HCT116 (cell line): Measurements from ENCODE around the gene RSPH9. TPM values are rescaled to one million over a fixed set of nuclear protein-coding genes. Genes with fewer than 3 reads are reported as not detected.

Experiments
- ATAC-seq: fragments of 200-7000 bp; cut with Tn5 transposase; 2 replicates; pipeline ENCODE4 v1.9.1; 2020; ENCODE audit warnings: mild to moderate bottlenecking, moderate library complexity
- BruUV-seq: library from RNA; stranded (reverse); fragments of 400-500 nt; replicated peaks from 2 replicates; lab custom pipeline; 2021; lab: Mats Ljungman, UMichigan
- CTCF ChIA-PET: fragments of 300-600 bp; sonication (Branson Sonifier 250); formaldehyde crosslinking; loops from one replicate; lab custom pipeline; 2021; ENCODE audit warnings: antibody characterized with exemption; lab: Charles Lee
- POLR2A ChIA-PET: fragments of 300-600, 350-600 bp; sonication (Branson Sonifier 250); formaldehyde crosslinking; loops from one replicate; lab custom pipeline; 2021; ENCODE audit warnings: antibody characterized with exemption; lab: Charles Lee
- RAD21 ChIA-PET, 2 experiments: fragments of 300-600 bp; sonication (Branson Sonifier 250); formaldehyde crosslinking; loops; one replicate each; lab custom pipeline; 2023; ENCODE audit warnings: low total read pairs in 2 of 2; ENCODE audit not compliant: uncharacterized antibody in 2 of 2, unreplicated experiment in 2 of 2, low non-redundant PET in 1 of 2; lab: Charles Lee
- DNase-seq: peaks from one replicate; pipeline ENCODE4 v3.0.0-alpha.2; 2010; ENCODE audit warnings: low read depth, low spot score
- H2AFZ ChIP-seq: fragments of 200-600 bp; shearing (Covaris generic), sonication (generic); 2 replicates; pipeline ENCODE4 v1.6.1; 2017; ENCODE audit warnings: low read depth, mixed run types, mixed read lengths, antibody characterized with exemption, low read length; ENCODE audit not compliant: poor library complexity, severe bottlenecking
- H3K27ac ChIP-seq: 2 replicates; pipeline ENCODE4 v1.5.1; 2012; ENCODE audit warnings: low read depth, low read length
- H3K27me3 ChIP-seq: fragments of 200-600 bp; sonication (generic); 2 replicates; pipeline ENCODE4 v1.6.1; 2016; ENCODE audit warnings: mixed run types, low read length, mixed read lengths; ENCODE audit not compliant: insufficient read depth
- H3K36me3 ChIP-seq, 2 experiments: fragments of 200-500 bp in 1 of 2; fragments of 200-600 bp in 1 of 2; sonication (Bioruptor generic) in 1 of 2; sonication (generic) in 1 of 2; 2 replicates each; pipeline versions ENCODE4 v1.5.1 to v1.6.1; 2014 to 2016; ENCODE audit warnings: low read length in 2 of 2, inconsistent platforms in 1 of 2, mixed read lengths in 1 of 2, mixed run types in 1 of 2; ENCODE audit not compliant: insufficient read depth in 2 of 2, control insufficient read depth in 1 of 2
- H3K4me1 ChIP-seq, 2 experiments: fragments of 200-600 bp in 1 of 2; sonication (generic) in 1 of 2; 2 replicates each; pipeline versions ENCODE4 v1.5.1 to v1.6.1; 2012 to 2017; ENCODE audit warnings: low read length in 2 of 2, inconsistent platforms in 1 of 2, mild to moderate bottlenecking in 1 of 2, mixed read lengths in 1 of 2, mixed run types in 1 of 2, moderate library complexity in 1 of 2; ENCODE audit not compliant: insufficient read depth in 2 of 2, control insufficient read depth in 1 of 2
- H3K4me2 ChIP-seq: fragments of 200-600 bp; sonication (generic); 2 replicates; pipeline ENCODE4 v1.6.1; 2017; ENCODE audit warnings: mixed run types, low read length, mixed read lengths
- H3K4me3 ChIP-seq, 2 experiments: fragments of 200-600 bp in 1 of 2; sonication (generic) in 1 of 2; replicated peaks in 1 of 2; 2 replicates each; pipeline ENCODE4 v1.5.1; 2011 to 2016; ENCODE audit warnings: low read length in 2 of 2, control low read depth in 1 of 2, low read depth in 1 of 2, mild to moderate bottlenecking in 1 of 2, mixed read lengths in 1 of 2, mixed run types in 1 of 2
- H3K79me2 ChIP-seq: fragments of 200-600 bp; sonication (generic); 2 replicates; pipeline ENCODE4 v1.6.1; 2017; ENCODE audit warnings: mild to moderate bottlenecking, mixed run types, low read length, moderate library complexity, mixed read lengths; ENCODE audit not compliant: insufficient read depth
- H3K9ac ChIP-seq: fragments of 200-600 bp; sonication (generic); 2 replicates; pipeline ENCODE4 v1.6.1; 2016; ENCODE audit warnings: low read length, mixed read lengths
- H3K9me2 ChIP-seq: fragments of 200-600 bp; sonication (generic), shearing (Covaris generic); 2 replicates; pipeline ENCODE4 v1.6.1; 2017; ENCODE audit warnings: mixed run types, mild to moderate bottlenecking, moderate library complexity; ENCODE audit not compliant: insufficient read depth
- H3K9me3 ChIP-seq, 2 experiments: fragments of 200-500 bp in 1 of 2; fragments of 200-600 bp in 1 of 2; sonication (Bioruptor generic) in 1 of 2; sonication (generic) in 1 of 2; 2 replicates each; pipeline ENCODE4 v1.6.1; 2014 to 2017; ENCODE audit warnings: low read length in 2 of 2, mixed read lengths in 2 of 2, inconsistent platforms in 1 of 2, low read depth in 1 of 2, mild to moderate bottlenecking in 1 of 2, mixed run types in 1 of 2, moderate library complexity in 1 of 2; ENCODE audit not compliant: control insufficient read depth in 1 of 2, insufficient read depth in 1 of 2
- H4K20me1 ChIP-seq: fragments of 200-600 bp; sonication (generic), shearing (Covaris generic); 2 replicates; pipeline ENCODE4 v1.6.1; 2017; ENCODE audit warnings: mixed run types, mild to moderate bottlenecking, moderate library complexity; ENCODE audit not compliant: insufficient read depth
- CBX3 ChIP-seq: IDR thresholded peaks from 2 replicates; pipeline ENCODE4 v1.6.1; 2012; ENCODE audit warnings: low read depth
- CEBPB ChIP-seq: IDR thresholded peaks from 2 replicates; pipeline ENCODE4 v1.6.1; 2012; ENCODE audit warnings: low read depth
- EZH2 ChIP-seq: fragments of 200-600 bp; sonication (generic); IDR thresholded peaks from 2 replicates; pipeline ENCODE4 v1.6.1; 2017; ENCODE audit warnings: antibody characterized with exemption, mixed run types
- EZH2phosphoT487 ChIP-seq: fragments of 200-600 bp; IDR thresholded peaks from 2 replicates; pipeline ENCODE4 v1.6.1; 2018; ENCODE audit warnings: antibody characterized with exemption, borderline replicate concordance
- FOSL1 ChIP-seq: IDR thresholded peaks from 2 replicates; pipeline ENCODE4 v1.6.1; 2012; ENCODE audit warnings: low read depth
- JUND ChIP-seq: IDR thresholded peaks from 2 replicates; pipeline ENCODE4 v1.6.1; 2012
- POLR2A ChIP-seq: IDR thresholded peaks from 2 replicates; pipeline ENCODE4 v1.7.0; 2011; ENCODE audit warnings: borderline replicate concordance; ENCODE audit not compliant: insufficient read depth, insufficient read length; ENCODE audit errors: extremely low read depth
- POLR2AphosphoS5 ChIP-seq: IDR thresholded peaks from 2 replicates; pipeline ENCODE4 v1.6.1; 2011; ENCODE audit warnings: mild to moderate bottlenecking, low read depth, low read length, moderate library complexity
- RAD21 ChIP-seq: IDR thresholded peaks from 2 replicates; pipeline ENCODE4 v1.6.1; 2012; ENCODE audit warnings: low read depth, mild to moderate bottlenecking
- SIN3A ChIP-seq: IDR thresholded peaks from 2 replicates; pipeline ENCODE4 v1.6.1; 2012; ENCODE audit warnings: low read depth
- SP1 ChIP-seq: IDR thresholded peaks from 2 replicates; pipeline ENCODE4 v1.6.1; 2012; ENCODE audit warnings: low read depth
- SRF ChIP-seq: IDR thresholded peaks from 2 replicates; pipeline ENCODE4 v1.6.1; 2012; ENCODE audit warnings: low read depth
- TCF7L2 ChIP-seq: IDR thresholded peaks from 2 replicates; pipeline ENCODE4 v1.7.0; 2011; ENCODE audit warnings: borderline replicate concordance, inconsistent platforms; ENCODE audit not compliant: insufficient read depth, insufficient read length; ENCODE audit errors: extremely low read depth
- ZFX ChIP-seq: fragments of 450-650 bp; IDR thresholded peaks from 2 replicates; pipeline ENCODE4 v1.6.1; 2017
- ZNF274 ChIP-seq: fragments of 200-500 bp; sonication (Bioruptor generic); IDR thresholded peaks from 2 replicates; pipeline ENCODE4 v1.6.1; 2014; ENCODE audit warnings: mild to moderate bottlenecking, low read depth, low read length, inconsistent platforms
- intact Hi-C: fragments of 100-400 bp; cut with micrococcal nuclease; formaldehyde crosslinking; loops from 2 replicates; pipeline ENCODE4 v1.10.0; 2022
- total RNA-seq: library from RNA; stranded (reverse); gene quantifications from one replicate; pipeline ENCODE4 v1.2.1, GENCODE V29; 2021; ENCODE audit not compliant: unreplicated experiment
- TF ChIP-seq, protein P1 (sequence below): IDR thresholded peaks from 2 replicates; pipeline ENCODE4 v1.6.1; 2012
- TF ChIP-seq, protein P2 (sequence below): IDR thresholded peaks from 2 replicates; pipeline ENCODE4 v1.6.1; 2012; ENCODE audit warnings: low read depth
- TF ChIP-seq, protein P3 (sequence below): IDR thresholded peaks from 2 replicates; pipeline ENCODE4 v1.6.1; 2012
- TF ChIP-seq, protein P4 (sequence below): IDR thresholded peaks from 2 replicates; pipeline ENCODE4 v1.6.1; 2011; ENCODE audit warnings: mild to moderate bottlenecking, low read length, moderate library complexity; ENCODE audit not compliant: insufficient replicate concordance; ENCODE audit errors: extremely low read depth
- TF ChIP-seq, protein P5 (sequence below), 3 experiments: fragments of 200-600 bp in 1 of 3; sonication (generic) in 1 of 3; IDR thresholded peaks in 2 of 3; conservative IDR thresholded peaks in 1 of 3; 2 replicates each; pipeline ENCODE4 v1.5.1; 2012 to 2017; ENCODE audit warnings: low read depth in 2 of 3, low read length in 2 of 3, antibody characterized with exemption in 1 of 3, borderline replicate concordance in 1 of 3, control low read depth in 1 of 3, mild to moderate bottlenecking in 1 of 3, mixed read lengths in 1 of 3, mixed run types in 1 of 3, moderate library complexity in 1 of 3; ENCODE audit not compliant: insufficient read depth in 1 of 3

RSPH9 gene
- total RNA-seq, 1 experiment from 2014 or later = not detected

DNA sequence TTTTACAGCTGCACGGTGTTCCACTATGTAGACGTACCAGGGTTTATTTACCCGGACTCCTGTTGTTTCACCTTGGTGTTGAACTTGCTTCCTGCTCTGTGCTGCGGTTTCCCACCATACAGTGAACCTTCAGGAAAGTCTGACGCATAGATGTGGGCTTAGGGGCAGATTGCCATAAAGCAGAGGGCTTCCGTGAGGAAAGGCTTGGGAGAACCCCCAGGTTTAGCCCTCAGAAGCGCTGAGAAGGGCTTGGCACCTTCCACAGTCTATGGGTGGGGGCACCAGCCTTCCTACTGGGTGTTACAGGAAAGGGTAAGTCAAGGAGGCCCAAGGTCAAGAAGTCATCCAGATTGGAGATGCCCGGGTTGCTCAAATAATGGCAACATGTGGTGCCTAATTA is 62.0 kb downstream of the RSPH9 start:
- intact Hi-C loops = no loop called here
- Histone ChIP-seq H3K27ac (no peak overlapping the region), H3K9me3 (no peaks in the 10 kb centered on the region), H3K4me1 (peaks cover 18 to 24% of the 10 kb centered on the region in 2 experiments), H3K4me2 (no peak overlapping the region), H3K27me3 (no peaks in the 10 kb centered on the region), H4K20me1 (no peaks in the 10 kb centered on the region), H3K36me3 (no peaks in the 10 kb centered on the region), H3K9ac (no peak overlapping the region), H2AFZ (no peak overlapping the region), H3K9me2 (no peaks in the 10 kb centered on the region), H3K4me3 (no peak overlapping the region), H3K79me2 (no peaks in the 10 kb centered on the region)
- ATAC-seq = no peak
- TF ChIP-seq, protein P1, sequence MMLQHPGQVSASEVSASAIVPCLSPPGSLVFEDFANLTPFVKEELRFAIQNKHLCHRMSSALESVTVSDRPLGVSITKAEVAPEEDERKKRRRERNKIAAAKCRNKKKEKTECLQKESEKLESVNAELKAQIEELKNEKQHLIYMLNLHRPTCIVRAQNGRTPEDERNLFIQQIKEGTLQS = no peak
- TF ChIP-seq CBX3 (no peak), FOSL1 (no peak), SP1 (no peak), POLR2AphosphoS5 (no peak), RAD21 (no peak), TCF7L2 (no peak), ZFX (no peak), SRF (no peak), CEBPB (no peak), POLR2A (no peak), SIN3A (no peak), JUND (no peak), EZH2 (no peak), ZNF274 (no peak), EZH2phosphoT487 (no peak)
- TF ChIP-seq, protein P2, sequence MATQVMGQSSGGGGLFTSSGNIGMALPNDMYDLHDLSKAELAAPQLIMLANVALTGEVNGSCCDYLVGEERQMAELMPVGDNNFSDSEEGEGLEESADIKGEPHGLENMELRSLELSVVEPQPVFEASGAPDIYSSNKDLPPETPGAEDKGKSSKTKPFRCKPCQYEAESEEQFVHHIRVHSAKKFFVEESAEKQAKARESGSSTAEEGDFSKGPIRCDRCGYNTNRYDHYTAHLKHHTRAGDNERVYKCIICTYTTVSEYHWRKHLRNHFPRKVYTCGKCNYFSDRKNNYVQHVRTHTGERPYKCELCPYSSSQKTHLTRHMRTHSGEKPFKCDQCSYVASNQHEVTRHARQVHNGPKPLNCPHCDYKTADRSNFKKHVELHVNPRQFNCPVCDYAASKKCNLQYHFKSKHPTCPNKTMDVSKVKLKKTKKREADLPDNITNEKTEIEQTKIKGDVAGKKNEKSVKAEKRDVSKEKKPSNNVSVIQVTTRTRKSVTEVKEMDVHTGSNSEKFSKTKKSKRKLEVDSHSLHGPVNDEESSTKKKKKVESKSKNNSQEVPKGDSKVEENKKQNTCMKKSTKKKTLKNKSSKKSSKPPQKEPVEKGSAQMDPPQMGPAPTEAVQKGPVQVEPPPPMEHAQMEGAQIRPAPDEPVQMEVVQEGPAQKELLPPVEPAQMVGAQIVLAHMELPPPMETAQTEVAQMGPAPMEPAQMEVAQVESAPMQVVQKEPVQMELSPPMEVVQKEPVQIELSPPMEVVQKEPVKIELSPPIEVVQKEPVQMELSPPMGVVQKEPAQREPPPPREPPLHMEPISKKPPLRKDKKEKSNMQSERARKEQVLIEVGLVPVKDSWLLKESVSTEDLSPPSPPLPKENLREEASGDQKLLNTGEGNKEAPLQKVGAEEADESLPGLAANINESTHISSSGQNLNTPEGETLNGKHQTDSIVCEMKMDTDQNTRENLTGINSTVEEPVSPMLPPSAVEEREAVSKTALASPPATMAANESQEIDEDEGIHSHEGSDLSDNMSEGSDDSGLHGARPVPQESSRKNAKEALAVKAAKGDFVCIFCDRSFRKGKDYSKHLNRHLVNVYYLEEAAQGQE = no peak
- TF ChIP-seq, protein P3, sequence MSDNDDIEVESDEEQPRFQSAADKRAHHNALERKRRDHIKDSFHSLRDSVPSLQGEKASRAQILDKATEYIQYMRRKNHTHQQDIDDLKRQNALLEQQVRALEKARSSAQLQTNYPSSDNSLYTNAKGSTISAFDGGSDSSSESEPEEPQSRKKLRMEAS = no peak
- TF ChIP-seq, protein P4, sequence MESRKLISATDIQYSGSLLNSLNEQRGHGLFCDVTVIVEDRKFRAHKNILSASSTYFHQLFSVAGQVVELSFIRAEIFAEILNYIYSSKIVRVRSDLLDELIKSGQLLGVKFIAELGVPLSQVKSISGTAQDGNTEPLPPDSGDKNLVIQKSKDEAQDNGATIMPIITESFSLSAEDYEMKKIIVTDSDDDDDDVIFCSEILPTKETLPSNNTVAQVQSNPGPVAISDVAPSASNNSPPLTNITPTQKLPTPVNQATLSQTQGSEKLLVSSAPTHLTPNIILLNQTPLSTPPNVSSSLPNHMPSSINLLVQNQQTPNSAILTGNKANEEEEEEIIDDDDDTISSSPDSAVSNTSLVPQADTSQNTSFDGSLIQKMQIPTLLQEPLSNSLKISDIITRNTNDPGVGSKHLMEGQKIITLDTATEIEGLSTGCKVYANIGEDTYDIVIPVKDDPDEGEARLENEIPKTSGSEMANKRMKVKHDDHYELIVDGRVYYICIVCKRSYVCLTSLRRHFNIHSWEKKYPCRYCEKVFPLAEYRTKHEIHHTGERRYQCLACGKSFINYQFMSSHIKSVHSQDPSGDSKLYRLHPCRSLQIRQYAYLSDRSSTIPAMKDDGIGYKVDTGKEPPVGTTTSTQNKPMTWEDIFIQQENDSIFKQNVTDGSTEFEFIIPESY = no peak
- TF ChIP-seq, protein P5, sequence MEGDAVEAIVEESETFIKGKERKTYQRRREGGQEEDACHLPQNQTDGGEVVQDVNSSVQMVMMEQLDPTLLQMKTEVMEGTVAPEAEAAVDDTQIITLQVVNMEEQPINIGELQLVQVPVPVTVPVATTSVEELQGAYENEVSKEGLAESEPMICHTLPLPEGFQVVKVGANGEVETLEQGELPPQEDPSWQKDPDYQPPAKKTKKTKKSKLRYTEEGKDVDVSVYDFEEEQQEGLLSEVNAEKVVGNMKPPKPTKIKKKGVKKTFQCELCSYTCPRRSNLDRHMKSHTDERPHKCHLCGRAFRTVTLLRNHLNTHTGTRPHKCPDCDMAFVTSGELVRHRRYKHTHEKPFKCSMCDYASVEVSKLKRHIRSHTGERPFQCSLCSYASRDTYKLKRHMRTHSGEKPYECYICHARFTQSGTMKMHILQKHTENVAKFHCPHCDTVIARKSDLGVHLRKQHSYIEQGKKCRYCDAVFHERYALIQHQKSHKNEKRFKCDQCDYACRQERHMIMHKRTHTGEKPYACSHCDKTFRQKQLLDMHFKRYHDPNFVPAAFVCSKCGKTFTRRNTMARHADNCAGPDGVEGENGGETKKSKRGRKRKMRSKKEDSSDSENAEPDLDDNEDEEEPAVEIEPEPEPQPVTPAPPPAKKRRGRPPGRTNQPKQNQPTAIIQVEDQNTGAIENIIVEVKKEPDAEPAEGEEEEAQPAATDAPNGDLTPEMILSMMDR (IDR thresholded peaks at IDR 0.05 in 2 of 3, conservative IDR thresholded peaks at IDR 0.05 in 1 of 3; ENCODE audit: borderline replicate concordance in 1 of 3, insufficient read depth in 1 of 3, low read depth in 2 of 3, low read length in 2 of 3) = no peak
- RAD21 ChIA-PET = no interaction called here
- no peak for DNase-seq
- POLR2A ChIA-PET = no interaction called here
- CTCF ChIA-PET = interaction anchor here (1.5 kb wide), 1 partner anchor 372 kb away, joined by 3 read pairs; no protein-coding TSS in a partner anchor
- BruUV-seq = no TSS peak
